K562 (cell line): ENCODE data around the gene GPNMB. TPM values are rescaled to one million over a fixed set of nuclear protein-coding genes. Genes with fewer than 3 reads are reported as not detected.

Source experiments
- ATF7 ChIP-seq: fragments of 450-650 bp; IDR thresholded peaks from 2 replicates; pipeline ENCODE4 v1.7.1; 2014; ENCODE audit warnings: mild to moderate bottlenecking, moderate library complexity
- BRD9 ChIP-seq: fragments of 450-650 bp; IDR thresholded peaks from 2 replicates; pipeline ENCODE4 v1.6.1; 2018; ENCODE audit warnings: low read depth; ENCODE audit not compliant: partially characterized antibody
- CCNT2 ChIP-seq: IDR thresholded peaks from 2 replicates; pipeline ENCODE4 v1.6.1; 2011; ENCODE audit warnings: borderline replicate concordance, low read depth, mild to moderate bottlenecking, moderate library complexity, mixed read lengths, low read length; ENCODE audit not compliant: insufficient read length; ENCODE audit errors: extremely low read depth
- HDAC6 ChIP-seq: IDR thresholded peaks from 2 replicates; pipeline ENCODE4 v1.6.1; 2012; ENCODE audit warnings: low read depth, mild to moderate bottlenecking, control low read depth, inconsistent platforms, low read length, moderate library complexity
- KLF1 ChIP-seq: fragments of 450-650 bp; IDR thresholded peaks from 2 replicates; pipeline ENCODE4 v1.6.1; 2016; ENCODE audit warnings: missing genetic modification characterization, missing compliant biosample characterization
- NR0B1 ChIP-seq: fragments of 450-650 bp; IDR thresholded peaks from one replicate; pipeline ENCODE4 v1.6.1; 2018; ENCODE audit warnings: mild to moderate bottlenecking, moderate library complexity; ENCODE audit not compliant: partially characterized antibody
- PHB ChIP-seq: fragments of 250-450 bp; sonication (Bioruptor Pico); IDR thresholded peaks from 2 replicates; pipeline ENCODE4 v1.5.0; 2021
- RBM17 ChIP-seq: fragments of 200-400 bp; formaldehyde crosslinking; IDR thresholded peaks from 2 replicates; pipeline ENCODE4 v1.6.1; 2017; ENCODE audit warnings: low read depth, mild to moderate bottlenecking, low read length, borderline replicate concordance
- RREB1 ChIP-seq: fragments of 250-450 bp; sonication (Bioruptor Pico); IDR thresholded peaks from 2 replicates; pipeline ENCODE4 v1.4.0; 2020
- STAT5A ChIP-seq: IDR thresholded peaks from 2 replicates; pipeline ENCODE4 v1.6.1; 2012; ENCODE audit warnings: low read length, inconsistent platforms, borderline replicate concordance
- TAF15 ChIP-seq: fragments of 200-400 bp; formaldehyde crosslinking; IDR thresholded peaks from 2 replicates; pipeline ENCODE4 v1.6.1; 2017; ENCODE audit warnings: mild to moderate bottlenecking, low read depth, low read length, moderate library complexity
- TBL1XR1 ChIP-seq, 2 experiments: IDR thresholded peaks; 2 replicates each; pipeline ENCODE4 v1.6.1; 2012; ENCODE audit warnings: improper control_type of control experiment in 2 of 2, low read length in 2 of 2, mild to moderate bottlenecking in 1 of 2
- UBTF ChIP-seq, 2 experiments: IDR thresholded peaks; 2 replicates each; pipeline ENCODE4 v1.6.1; 2012; ENCODE audit warnings: improper control_type of control experiment in 2 of 2, low read depth in 2 of 2, low read length in 2 of 2, borderline replicate concordance in 1 of 2
- ZBTB7A ChIP-seq: IDR thresholded peaks from 2 replicates; pipeline ENCODE4 v1.6.1; 2011; ENCODE audit warnings: low read depth, mild to moderate bottlenecking, low read length, moderate library complexity, borderline replicate concordance; ENCODE audit not compliant: control insufficient read depth
- ZNF347 ChIP-seq: fragments of 450-650 bp; formaldehyde crosslinking; IDR thresholded peaks from 2 replicates; pipeline ENCODE4 v1.4.0; 2020; ENCODE audit warnings: low read depth, mild to moderate bottlenecking, moderate library complexity
- ZNF639 ChIP-seq, 2 experiments: fragments of 200-800 bp in 1 of 2; sonication (Bioruptor generic) in 1 of 2; sonication (generic) in 1 of 2; formaldehyde crosslinking in 1 of 2; IDR thresholded peaks in 1 of 2; conservative IDR thresholded peaks in 1 of 2; 2 replicates each; pipeline versions ENCODE4 v1.5.0 to v1.6.1; 2016 to 2020; ENCODE audit warnings: missing compliant biosample characterization in 1 of 2, missing genetic modification characterization in 1 of 2, missing genetic modification reagents in 1 of 2
- polyA plus RNA-seq, 8 experiments: library from polyadenylated mRNA; depleted of rRNA in 4 of 8; stranded (reverse) in 5 of 8; unstranded in 3 of 8; fragments of >200 nt; fragmentation: Nextera tagmentation in 2 of 8; fragmentation: Illumina TruSeq in 1 of 8; extraction: Ambion mirVana in 2 of 8; extraction: Trizol in 1 of 8; gene quantifications; 2 replicates each; pipeline versions ENCODE4 v1.2.1 to v1.2.3, GENCODE V29; 2011 to 2014; ENCODE audit warnings: inconsistent platforms in 1 of 8, missing spikeins in 1 of 8
- total RNA-seq, 7 experiments: library from RNA; depleted of rRNA in 6 of 7; stranded (reverse); fragments of >200 nt in 6 of 7; fragmentation: Illumina TruSeq in 2 of 7; extraction: Trizol in 2 of 7; gene quantifications; 2 replicates each; pipeline versions ENCODE4 v1.2.1 to v1.2.3, GENCODE V29; 2011 to 2021; ENCODE audit warnings: low replicate concordance in 1 of 7

Gene GPNMB
- total and polyA plus RNA-seq, 9 of the 15 experiments (the other 6 are each of a cell fraction or from before 2014, with no cell fraction given), result 0.15 to 0.72 (median 0.33) TPM

- no peak for TF ChIP-seq ZBTB7A
- peak; percentile 81 for TF ChIP-seq ATF7
- no peak for TF ChIP-seq UBTF (IDR thresholded peaks at IDR 0.05; ENCODE audit: borderline replicate concordance in 1 of 2, low read depth in 2 of 2, low read length in 2 of 2)
- no peak for TF ChIP-seq HDAC6
- peak; percentile 30; the same call in 1 of the 2 replicates for TF ChIP-seq STAT5A
- TF ChIP-seq NR0B1, result no peak
- TF ChIP-seq ZNF639 (CRISPR knock-in tag; conservative IDR thresholded peaks at IDR 0.05 in 1 of 2, IDR thresholded peaks at IDR 0.05 in 1 of 2), result peak in 1 of 2 experiments; percentile 53; a peak in 1 of 4 replicates
- no peak for TF ChIP-seq RBM17
- TF ChIP-seq CCNT2, result peak; percentile 85
- no peak for TF ChIP-seq RREB1
- no peak for TF ChIP-seq KLF1
- TF ChIP-seq TBL1XR1 (IDR thresholded peaks at IDR 0.05; ENCODE audit: low read length in 2 of 2), result peak; percentile 41 to 96; a peak in 2 of 4 replicates
- no peak for TF ChIP-seq BRD9
- no peak for TF ChIP-seq ZNF347 (CRISPR knock-in tag)
- no peak for TF ChIP-seq PHB (CRISPR knock-in tag)
- no peak for TF ChIP-seq TAF15
Measured at GRCh38 chr7:23273141-23273599, 26.6 kb downstream of the GPNMB start (continued).
